Astrocyte (in vitro differentiated cells and primary cell): ENCODE measurements around the gene NT5C1A.

ENCODE experiments used
- CTCF ChIP-seq: IDR thresholded peaks from 2 replicates; pipeline ENCODE4 v1.5.1; 2011; ENCODE audit warnings: low read depth, mild to moderate bottlenecking, inconsistent platforms, low read length, moderate library complexity; ENCODE audit not compliant: insufficient read depth
- EZH2 ChIP-seq: IDR thresholded peaks from 2 replicates; pipeline ENCODE4 v1.6.1; 2012; ENCODE audit warnings: mild to moderate bottlenecking, low read length, inconsistent platforms; ENCODE audit not compliant: insufficient read depth

- TF ChIP-seq EZH2 (no peak), CTCF (no peak)
Observed at GRCh38 chr1:39643705-39644104, 28.2 kb downstream of the NT5C1A start.
